HG03139 (cell line): Measurements from ENCODE around the gene ROM1.
A peak's percentile ranks its signal among the peaks of the same experiment; 100 is the strongest.
"Not testable (repeated sequence)": the region's sequence is repeated elsewhere in the genome, so short reads cannot be mapped to it uniquely, and the experiment has no call there.

Source experiments
- ATAC-seq: cut with Tn5 transposase; IDR thresholded peaks from one replicate; pipeline ENCODE4 v1.9.1; 2021; ENCODE audit not compliant: unreplicated experiment

Gene ROM1

GRCh38 chr11:62607714-62608113 lies 5.3 kb upstream of the ROM1 start:
- ATAC-seq: no peak

DNA sequence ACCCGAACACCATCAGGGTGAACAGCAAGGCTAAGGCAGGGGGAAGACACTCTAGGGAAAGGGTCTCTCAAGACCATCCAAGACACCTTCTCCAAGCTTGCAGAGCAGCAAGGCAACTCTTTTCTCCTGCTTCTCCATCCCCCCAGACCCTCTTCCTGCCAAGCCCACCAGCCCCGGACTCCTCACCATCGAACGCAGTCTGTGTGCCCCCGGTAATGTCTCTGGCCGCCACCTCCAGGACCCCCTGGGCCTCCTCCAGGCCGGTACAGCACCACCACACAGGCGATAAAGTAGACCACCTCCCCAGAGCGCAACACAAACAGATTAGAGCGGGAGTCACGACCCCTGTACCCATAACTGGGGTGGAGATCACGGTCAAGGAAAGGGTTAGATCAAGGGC lies 4.3 kb upstream of the ROM1 start:
- no peak for ATAC-seq

GRCh38 chr11:62610403-62610802 lies 2.7 kb upstream of the ROM1 start:
- no peak for ATAC-seq

DNA sequence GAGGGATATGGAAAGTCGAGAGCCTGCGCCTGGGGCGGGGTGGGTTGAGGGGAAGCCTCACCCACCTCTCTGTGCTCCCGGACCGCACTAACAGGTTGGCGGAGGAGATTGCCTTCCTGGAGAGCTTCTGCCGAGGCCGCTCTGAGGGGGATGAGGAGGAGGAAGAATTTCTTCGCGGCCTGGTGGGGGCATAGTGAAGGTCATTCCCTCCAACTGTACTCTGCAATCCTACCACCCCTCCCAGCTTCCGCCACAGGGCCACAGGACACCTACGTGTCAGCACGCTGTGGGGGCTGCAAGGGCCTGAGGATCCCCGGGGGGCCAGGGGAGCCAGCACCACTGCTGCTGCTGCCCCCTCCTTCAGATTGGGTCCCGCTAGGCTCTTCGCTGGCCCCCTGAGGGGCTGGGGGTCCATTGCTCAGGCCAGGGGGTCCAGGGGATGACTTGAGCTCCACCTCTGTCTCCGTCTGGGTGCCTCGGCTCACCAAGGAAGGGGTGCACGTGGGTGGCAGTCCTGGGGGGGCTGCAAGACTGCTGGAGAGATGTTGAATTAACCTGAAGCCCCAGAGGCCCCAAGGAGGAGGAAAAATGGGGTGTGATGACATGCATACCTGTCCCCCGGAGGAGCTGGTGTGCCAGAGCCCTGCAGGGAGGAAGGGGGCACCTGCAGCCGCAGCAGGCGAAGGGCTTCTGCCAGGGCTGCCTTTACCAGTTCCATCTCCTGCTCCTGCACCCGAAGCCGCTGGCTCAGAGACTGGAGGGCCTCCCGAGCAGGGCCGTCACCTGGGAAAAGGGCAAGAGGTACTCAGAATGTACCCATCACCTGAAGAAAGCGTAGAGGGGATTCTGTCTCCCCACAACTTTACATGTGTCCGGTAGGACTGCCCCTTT lies 2.0 kb upstream of the ROM1 start:
- no peak for ATAC-seq

DNA sequence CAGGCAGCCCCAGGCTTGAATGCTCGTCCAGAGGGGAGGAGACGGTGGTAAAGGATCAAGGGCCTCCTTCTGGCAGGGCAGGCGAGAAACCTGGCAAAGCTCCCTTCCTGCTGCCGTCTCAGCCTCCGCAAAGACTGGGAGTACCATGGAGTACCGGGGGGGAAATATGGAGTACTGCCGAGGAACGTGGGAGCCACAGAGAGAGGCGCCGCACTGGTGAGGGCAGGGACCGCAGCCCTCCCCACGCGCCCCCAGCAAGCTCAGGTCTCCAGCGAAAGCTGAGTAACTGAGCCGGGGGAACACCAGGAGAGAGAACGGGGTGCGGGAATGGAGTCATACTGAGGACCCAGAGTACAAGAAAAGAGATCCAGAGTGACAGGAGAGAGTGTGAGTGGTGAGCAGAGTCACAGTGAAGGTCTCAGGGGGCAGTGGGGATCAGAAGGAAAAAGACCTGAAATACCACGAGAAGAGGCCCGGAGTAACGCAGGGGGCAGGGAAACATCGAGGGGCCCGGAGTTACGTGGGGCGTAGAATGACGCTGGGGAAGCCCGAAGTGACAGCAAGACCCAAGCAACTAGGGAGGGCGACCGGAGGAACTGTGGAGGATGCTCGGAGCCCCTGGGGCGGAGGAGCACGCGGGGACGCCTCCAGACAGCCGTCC lies 1.2 kb upstream of the ROM1 start:
- ATAC-seq: peak; percentile 18

GRCh38 chr11:62613291-62613778 lies 278 bp downstream of the ROM1 start:
- ATAC-seq: no peak

DNA sequence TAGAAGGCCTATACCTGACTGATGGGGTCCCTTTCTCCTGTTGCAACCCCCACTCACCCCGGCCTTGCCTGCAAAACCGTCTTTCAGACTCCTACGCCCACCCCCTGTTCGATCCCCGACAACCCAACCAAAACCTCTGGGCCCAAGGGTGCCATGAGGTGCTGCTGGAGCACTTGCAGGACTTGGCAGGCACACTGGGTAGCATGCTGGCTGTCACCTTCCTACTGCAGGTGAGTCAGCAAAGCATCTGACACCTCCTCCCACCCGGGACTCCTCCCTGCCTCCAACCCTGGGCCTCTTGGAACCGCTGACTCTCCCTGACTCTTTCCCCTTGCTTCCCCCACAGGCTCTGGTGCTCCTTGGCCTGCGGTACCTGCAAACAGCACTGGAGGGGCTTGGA lies 1.2 kb downstream of the ROM1 start:
- ATAC-seq: no peak

DNA sequence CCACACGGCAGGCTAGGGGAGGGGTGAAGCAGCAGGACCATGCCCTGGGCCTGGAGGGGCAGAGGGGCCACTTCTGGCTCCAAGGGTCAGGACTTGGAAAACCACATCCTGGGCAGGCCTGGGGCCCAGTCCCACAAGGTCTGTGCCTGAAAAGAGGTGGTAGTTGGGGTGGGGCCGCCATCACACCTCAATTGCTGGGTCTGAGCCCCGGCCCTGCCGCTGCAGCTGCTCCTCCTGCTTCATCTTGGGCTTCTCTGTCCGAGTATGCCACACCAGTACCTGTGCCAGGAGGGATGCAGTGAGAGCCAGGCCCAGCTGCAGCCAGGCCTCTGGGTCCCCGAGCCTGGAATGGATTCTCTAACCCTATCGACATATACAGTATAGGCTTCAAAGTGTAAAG lies 2.5 kb downstream of the ROM1 start:
- ATAC-seq: no peak

GRCh38 chr11:62616957-62617356 lies 3.9 kb downstream of the ROM1 start:
- not testable (repeated sequence) for ATAC-seq

DNA sequence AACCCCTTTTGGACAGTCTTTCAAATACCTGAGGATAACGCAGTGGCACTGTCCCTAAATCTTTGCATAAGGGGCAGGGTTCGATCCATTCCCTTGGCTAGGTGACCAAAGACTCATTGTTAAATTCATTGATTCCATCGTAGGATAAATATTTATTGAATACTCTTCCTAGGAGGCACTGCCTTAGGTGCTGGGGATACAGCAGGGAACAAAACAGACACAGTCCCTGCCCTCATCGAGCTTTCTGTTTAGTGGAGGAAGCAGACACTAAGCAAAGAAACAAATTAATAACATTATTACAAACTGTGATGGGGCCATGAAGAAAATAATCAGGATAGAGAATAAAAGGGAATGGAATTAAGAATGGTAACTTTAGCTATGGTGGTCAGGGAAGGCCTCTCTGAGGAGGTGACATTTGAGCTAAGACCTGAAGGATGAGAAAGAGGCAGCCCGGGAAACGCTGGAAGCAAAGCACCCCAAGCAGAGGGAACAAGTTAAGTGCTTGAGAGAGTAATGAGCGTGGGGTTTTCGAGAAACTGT lies 8.0 kb downstream of the ROM1 start:
- no peak for ATAC-seq

- peak; percentile 92 for ATAC-seq
Observed at GRCh38 chr11:62621567-62622470, 8.8 kb downstream of the ROM1 start, which contains the start of gene B3GAT3. Gene B3GAT3, minus strand, starts transcription at chr11:62621986. Its CDS starts 39 bp downstream, at chr11:62621947.

GRCh38 chr11:62622476-62623089 lies 9.5 kb downstream of the ROM1 start:
- ATAC-seq: no peak

DNA sequence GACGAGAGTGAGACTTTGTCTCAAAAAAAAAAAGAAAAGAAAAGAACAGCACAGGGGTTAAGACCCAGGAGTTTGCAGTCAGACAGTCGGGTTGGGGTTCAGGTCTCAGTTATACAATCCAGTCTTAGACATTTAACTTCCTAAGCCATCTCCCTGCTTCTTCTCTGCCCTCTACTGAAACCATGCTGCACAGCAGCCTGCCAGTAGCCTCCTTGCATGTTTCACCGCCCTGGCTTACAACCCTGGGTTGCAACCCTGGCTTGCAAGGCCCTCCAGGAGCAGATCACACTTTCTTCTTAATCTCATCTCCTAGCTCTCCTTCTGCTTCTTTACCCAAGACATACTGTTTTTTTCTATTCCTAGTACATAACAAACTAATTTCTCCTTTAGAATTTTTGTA lies 14.7 kb downstream of the ROM1 start:
- no peak for ATAC-seq

- no peak for ATAC-seq
Observed at GRCh38 chr11:62632492-62632891, 19.4 kb downstream of the ROM1 start.

- no peak for ATAC-seq
Observed at GRCh38 chr11:62644220-62644619, 31.2 kb downstream of the ROM1 start.

GRCh38 chr11:62645671-62645945 lies 32.6 kb downstream of the ROM1 start:
- no peak for ATAC-seq

DNA sequence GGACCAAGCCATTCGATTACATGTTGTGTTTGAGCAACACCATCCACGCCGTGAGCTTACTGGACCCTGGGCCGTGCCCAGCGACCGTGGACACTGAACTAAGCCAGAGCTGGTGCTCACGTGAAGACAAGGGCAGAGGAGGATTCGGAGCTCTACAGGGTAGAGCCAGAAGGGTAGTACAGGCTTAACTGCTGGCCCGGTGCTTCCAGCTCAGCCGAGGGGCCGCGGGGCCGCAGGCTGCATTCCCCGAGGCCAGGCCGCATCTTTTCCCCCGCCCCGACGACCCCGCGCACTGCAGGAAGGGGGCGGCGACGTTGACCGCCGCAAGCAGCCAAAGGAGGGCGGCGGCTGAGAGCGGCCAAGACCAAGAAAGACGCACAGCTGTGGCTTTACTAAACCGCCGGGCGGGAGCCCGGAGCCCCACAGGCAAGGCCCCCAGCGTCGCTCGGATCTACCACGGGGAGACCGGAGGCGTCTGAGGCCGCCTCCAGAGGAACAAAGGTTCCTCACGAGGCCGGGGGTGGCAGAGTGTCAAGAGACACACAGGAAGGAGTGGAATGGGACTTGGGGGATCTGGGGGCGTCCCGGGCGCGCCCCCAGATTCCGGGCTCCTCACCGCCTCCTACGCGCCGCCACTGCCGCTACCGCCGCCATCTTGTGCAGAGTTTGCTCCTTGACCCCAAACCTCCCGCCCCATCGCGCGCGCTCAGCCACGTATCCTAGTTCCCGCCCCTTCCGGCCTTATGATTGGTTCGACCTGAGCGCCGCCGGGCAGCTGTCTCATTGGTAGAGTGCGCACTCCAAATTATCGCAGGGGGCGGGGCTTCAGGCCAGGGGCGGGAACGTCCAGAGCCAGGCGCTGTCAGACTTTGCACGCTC lies 33.1 kb downstream of the ROM1 start, which contains the start of gene GANAB:
Gene GANAB, minus strand, starts transcription at position 668 of the 879 bp plus-strand sequence. Its CDS starts 14 bp downstream, at position 654.
- ATAC-seq: peak; percentile 93

DNA sequence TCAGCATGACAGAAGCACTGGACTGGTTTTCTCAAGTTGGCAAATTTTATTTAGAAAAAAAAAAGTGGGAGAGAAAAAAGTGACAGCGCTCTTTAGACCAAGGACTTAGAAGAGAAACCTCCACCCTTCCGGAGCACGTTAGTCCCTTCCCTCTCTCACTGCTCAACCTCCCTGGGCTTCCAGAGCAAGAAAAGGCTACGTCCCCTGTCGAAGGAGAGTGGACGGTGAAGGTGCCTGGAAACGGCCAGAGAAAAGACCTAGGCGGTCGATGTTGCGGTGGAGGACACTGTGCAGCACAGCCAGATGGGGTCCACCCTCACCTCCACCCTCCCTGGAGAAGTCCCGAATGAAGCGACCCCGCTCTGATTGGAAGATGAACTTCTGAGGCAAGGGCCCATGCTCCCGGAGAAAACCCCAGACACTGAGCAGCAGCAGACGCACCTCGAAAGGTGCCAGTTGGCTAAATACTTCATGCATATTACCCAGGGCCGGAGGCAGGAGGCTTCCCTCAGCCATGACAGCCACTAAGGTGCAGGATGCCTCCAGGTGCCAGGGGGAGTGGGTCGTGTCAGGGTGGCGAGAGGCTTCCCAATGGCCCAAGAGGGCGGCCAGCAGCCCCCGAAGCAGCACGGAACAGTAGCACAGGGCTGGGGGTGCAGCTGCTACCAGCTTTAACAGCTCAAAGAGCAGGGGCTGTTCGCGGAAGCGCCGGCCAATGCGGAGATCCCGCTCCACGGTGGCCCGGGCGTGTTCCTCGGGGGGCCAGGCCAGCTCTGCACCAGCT lies 34.0 kb downstream of the ROM1 start:
- no peak for ATAC-seq

DNA sequence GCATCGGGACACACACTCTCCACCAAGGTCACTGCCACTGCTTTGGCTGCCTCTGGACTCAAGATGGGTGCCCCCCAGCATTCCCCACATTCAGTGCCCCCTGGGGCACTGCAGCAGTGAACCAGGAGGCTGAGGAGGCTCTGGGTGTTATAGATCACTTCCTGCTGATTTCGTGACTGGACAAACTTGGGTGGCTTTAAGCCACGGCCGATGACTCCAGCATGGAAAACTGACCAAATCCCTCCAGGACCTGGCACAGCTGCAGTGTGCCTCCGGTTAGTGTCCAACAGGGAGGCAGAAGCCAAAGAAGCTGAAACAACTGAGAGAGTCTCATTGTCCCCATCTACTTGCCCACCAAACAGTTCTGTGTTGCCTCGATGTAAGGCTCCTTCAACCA lies 34.5 kb downstream of the ROM1 start:
- no peak for ATAC-seq
